Osteoblast (primary cell): ENCODE data around the gene AZIN2. TPM values are rescaled to one million over a fixed set of nuclear protein-coding genes. Genes with fewer than 3 reads are reported as not detected.
"Not testable (repeated sequence)": the region's sequence is repeated elsewhere in the genome, so short reads cannot be mapped to it uniquely, and the experiment has no call there.

Experiments
- DNase-seq: peaks from one replicate; pipeline ENCODE4 v3.0.0; 2011; ENCODE audit warnings: low spot score, mixed read lengths; ENCODE audit not compliant: insufficient read length; ENCODE audit errors: missing footprints
- H2AFZ ChIP-seq: 2 replicates; pipeline ENCODE4 v1.6.0; 2011; ENCODE audit warnings: mild to moderate bottlenecking, low read length
- H3K27ac ChIP-seq: 2 replicates; pipeline ENCODE4 v1.5.1; 2011; ENCODE audit warnings: mild to moderate bottlenecking, low read depth, low read length, moderate library complexity
- H3K27me3 ChIP-seq: 2 replicates; pipeline ENCODE4 v1.6.0; 2012; ENCODE audit warnings: mild to moderate bottlenecking, control low read depth, inconsistent platforms, low read length, moderate library complexity; ENCODE audit not compliant: insufficient read depth
- H3K36me3 ChIP-seq: 2 replicates; pipeline ENCODE4 v1.5.1; 2011; ENCODE audit warnings: mild to moderate bottlenecking, low read length, control low read depth, moderate library complexity; ENCODE audit not compliant: insufficient read depth
- H3K4me1 ChIP-seq: 2 replicates; pipeline ENCODE4 v1.5.1; 2011; ENCODE audit warnings: mild to moderate bottlenecking, low read length, control low read depth, moderate library complexity; ENCODE audit not compliant: insufficient read depth
- H3K4me2 ChIP-seq: 2 replicates; pipeline ENCODE4 v1.6.0; 2011; ENCODE audit warnings: mild to moderate bottlenecking, low read length; ENCODE audit not compliant: insufficient read depth
- H3K4me3 ChIP-seq: fragments of 200-600 bp; sonication (generic); 3 replicates; pipeline ENCODE4 v1.5.1; 2012; ENCODE audit warnings: mild to moderate bottlenecking, low read length, inconsistent platforms; ENCODE audit not compliant: insufficient read depth
- H3K79me2 ChIP-seq: 2 replicates; pipeline ENCODE4 v1.6.0; 2012; ENCODE audit warnings: mild to moderate bottlenecking, low read length, control low read depth, inconsistent platforms; ENCODE audit not compliant: insufficient read depth
- H3K9me3 ChIP-seq: 2 replicates; pipeline ENCODE4 v1.5.1; 2011; ENCODE audit warnings: low read depth, low read length, control low read depth
- H4K20me1 ChIP-seq: 2 replicates; pipeline ENCODE4 v1.6.0; 2012; ENCODE audit warnings: mild to moderate bottlenecking, low read length, control low read depth; ENCODE audit not compliant: insufficient read depth
- CTCF ChIP-seq: IDR thresholded peaks from 2 replicates; pipeline ENCODE4 v1.5.1; 2011; ENCODE audit warnings: mild to moderate bottlenecking, low read depth, low read length, moderate library complexity; ENCODE audit errors: extremely low read depth
- total RNA-seq: library from RNA; depleted of rRNA; stranded (reverse); fragments of >200 nt; gene quantifications from 2 replicates; pipeline ENCODE4 v1.2.3, GENCODE V29; 2012

AZIN2 gene
- total RNA-seq, 1 donor = 18.8 TPM

DNA sequence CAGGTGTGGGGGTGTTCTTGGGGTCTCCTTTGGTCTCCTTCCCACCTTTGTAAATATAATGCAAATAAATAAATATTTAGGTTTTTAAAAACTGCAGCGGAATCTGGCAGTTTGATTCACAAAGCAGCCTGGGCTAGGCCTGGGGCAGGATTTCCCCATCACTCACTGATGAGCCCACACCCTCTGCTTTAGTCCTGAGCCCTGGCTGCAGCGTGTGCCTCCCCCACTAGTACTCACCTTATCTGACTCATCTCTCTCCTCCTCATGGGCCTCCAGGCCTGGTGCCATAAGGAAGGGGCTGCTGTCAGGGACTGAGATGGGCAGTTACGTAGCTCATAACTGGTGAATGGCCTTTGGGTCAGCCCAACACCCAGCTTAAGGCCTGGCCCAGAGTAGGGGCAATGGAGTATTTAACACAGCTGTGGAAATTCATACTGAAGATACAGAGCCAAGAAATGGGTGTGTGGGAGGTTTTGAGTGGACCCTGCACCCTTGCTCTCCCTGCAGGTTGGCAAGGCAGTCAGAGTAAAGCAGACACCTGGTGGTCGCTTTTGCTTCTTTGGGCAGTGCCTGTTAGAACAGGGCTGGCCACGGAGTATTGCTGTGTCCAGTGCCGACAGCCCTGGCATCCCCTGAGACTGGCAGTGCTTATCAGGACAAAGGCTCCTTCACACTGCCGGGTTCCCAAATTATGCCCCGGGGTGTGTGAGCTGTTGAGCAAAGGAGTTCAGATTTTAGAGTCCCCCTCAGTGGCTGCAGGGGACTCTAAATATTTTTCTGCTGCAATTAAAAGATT, 39.7 kb downstream of the AZIN2 start:
- Histone ChIP-seq H3K27ac (no peak overlapping the region), H3K79me2 (no peaks in the 10 kb centered on the region), H2AFZ (no peak overlapping the region), H3K4me3 (no peak overlapping the region), H4K20me1 (no peaks in the 10 kb centered on the region), H3K9me3 (no peaks in the 10 kb centered on the region), H3K27me3 (no peaks in the 10 kb centered on the region), H3K4me1 (no peaks in the 10 kb centered on the region), H3K4me2 (no peak overlapping the region), H3K36me3 (no peaks in the 10 kb centered on the region)
- no peak for DNase-seq
- TF ChIP-seq CTCF = no peak

- Histone ChIP-seq H3K9me3 (no peaks in the 10 kb centered on the region), H3K27ac (no peak overlapping the region), H3K4me1 (peaks cover 4% of the 10 kb centered on the region), H3K27me3 (no peaks in the 10 kb centered on the region), H3K4me2 (no peak overlapping the region), H3K4me3 (no peak overlapping the region), H3K79me2 (peaks cover 5% of the 10 kb centered on the region), H3K36me3 (no peaks in the 10 kb centered on the region), H4K20me1 (no peaks in the 10 kb centered on the region), H2AFZ (no peak overlapping the region)
- DNase-seq = no peak
- TF ChIP-seq CTCF = no peak
These were observed 40.8 kb downstream of the AZIN2 start for GRCh38 chr1:33121728-33122127.

DNA sequence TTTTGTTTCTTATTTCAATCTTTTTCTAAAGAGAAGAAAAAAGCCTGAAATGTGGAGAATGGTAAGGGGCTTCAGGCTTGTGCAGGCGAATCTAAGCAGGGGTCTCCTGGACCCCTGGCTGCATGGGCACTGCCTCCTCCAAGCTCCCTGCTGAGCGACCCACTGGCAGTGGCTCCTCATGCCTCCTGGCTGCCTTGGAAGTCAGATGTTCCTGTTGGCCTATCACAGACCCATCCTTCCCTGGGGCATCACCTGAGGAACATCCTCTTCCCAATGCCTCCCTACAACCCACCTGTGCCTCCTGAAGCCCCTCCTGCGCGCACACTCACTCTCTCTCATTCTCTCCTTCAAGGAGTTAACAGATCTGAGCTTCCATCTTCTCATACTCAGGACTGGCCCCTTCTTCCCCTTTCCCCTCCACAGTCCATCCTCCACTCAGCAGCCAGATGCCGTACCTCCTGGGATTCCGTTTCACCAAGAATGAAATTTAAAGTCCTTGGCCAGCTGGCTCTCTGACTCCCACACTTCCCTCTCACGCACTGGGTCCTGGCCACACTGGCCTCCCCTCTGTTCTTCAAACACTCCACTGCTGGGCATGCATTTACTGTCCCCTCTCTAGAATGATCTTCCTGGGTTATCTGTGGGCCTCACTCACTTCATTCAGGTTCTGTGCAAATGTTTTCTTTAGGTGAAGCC, 41.7 kb downstream of the AZIN2 start:
- TF ChIP-seq CTCF = no peak
- peaks cover 7% of the 10 kb centered on the region for H3K79me2 ChIP-seq
- H2AFZ ChIP-seq = no peak overlapping the region
- peaks cover 4% of the 10 kb centered on the region for H3K4me1 ChIP-seq
- no peak overlapping the region for H3K4me2 ChIP-seq
- no peaks in the 10 kb centered on the region for H3K36me3 ChIP-seq
- H3K27me3 ChIP-seq = no peaks in the 10 kb centered on the region
- H4K20me1 ChIP-seq = no peaks in the 10 kb centered on the region
- H3K4me3 ChIP-seq = no peak overlapping the region
- DNase-seq = no peak
- H3K9me3 ChIP-seq = no peaks in the 10 kb centered on the region
- no peak overlapping the region for H3K27ac ChIP-seq

- peaks cover 7% of the 10 kb centered on the region for H3K79me2 ChIP-seq
- no peak for TF ChIP-seq CTCF
- DNase-seq = no peak
These were observed 42.3 kb downstream of the AZIN2 start for GRCh38 chr1:33123266-33123665.

GRCh38 chr1:33124647-33125046, 43.7 kb downstream of the AZIN2 start:
- H3K27me3 ChIP-seq, H3K4me1 ChIP-seq, H4K20me1 ChIP-seq, H3K4me3 ChIP-seq, H3K36me3 ChIP-seq, DNase-seq, H3K9me3 ChIP-seq, H3K79me2 ChIP-seq, H3K4me2 ChIP-seq, H2AFZ ChIP-seq, H3K27ac ChIP-seq: not testable (repeated sequence)

More at GRCh38 chr1:33123266-33123665, 42.3 kb downstream of the AZIN2 start:
- H3K36me3 ChIP-seq = no peaks in the 10 kb centered on the region
- H3K4me1 ChIP-seq = peaks cover 4% of the 10 kb centered on the region
- no peaks in the 10 kb centered on the region for H3K9me3 ChIP-seq
- H3K27me3 ChIP-seq = no peaks in the 10 kb centered on the region
- H2AFZ ChIP-seq = no peak overlapping the region
- H3K4me3 ChIP-seq = no peak overlapping the region
- no peak overlapping the region for H3K27ac ChIP-seq
- no peaks in the 10 kb centered on the region for H4K20me1 ChIP-seq
- H3K4me2 ChIP-seq = no peak overlapping the region
